Thyroid gland (tissue), 4 donors: Measurements from ENCODE around the gene PLSCR1.
"Not testable (repeated sequence)": the region's sequence is repeated elsewhere in the genome, so short reads cannot be mapped to it uniquely, and the experiment has no call there.

Experiments
- CTCF ChIP-seq, 6 experiments: fragments of 200-600 bp in 3 of 6; fragments of 450-650 bp in 3 of 6; sonication (generic) in 3 of 6; IDR thresholded peaks; one replicate each; pipeline ENCODE4 v1.5.1; 2016 to 2019; ENCODE audit warnings: antibody characterized with exemption in 6 of 6, mild to moderate bottlenecking in 2 of 6, inconsistent platforms in 1 of 6, moderate library complexity in 1 of 6
- POLR2A ChIP-seq, 2 donors: fragments of 450-650 bp; IDR thresholded peaks; one replicate each; pipeline ENCODE4 v1.6.1; 2017; ENCODE audit warnings: antibody characterized with exemption in 2 of 2, mild to moderate bottlenecking in 2 of 2, moderate library complexity in 1 of 2

GRCh38 chr3:146497145-146497843 is 47.1 kb downstream of the PLSCR1 start:
- TF ChIP-seq CTCF, POLR2A (IDR thresholded peaks at IDR 0.05): not testable (repeated sequence)
